ENCODE data around the gene FAM216B. TPM values are rescaled to one million over a fixed set of nuclear protein-coding genes. Genes with fewer than 3 reads are reported as not detected.

Gene FAM216B
- total RNA-seq, 1 donor from 2014 or later = not detected

DNA sequence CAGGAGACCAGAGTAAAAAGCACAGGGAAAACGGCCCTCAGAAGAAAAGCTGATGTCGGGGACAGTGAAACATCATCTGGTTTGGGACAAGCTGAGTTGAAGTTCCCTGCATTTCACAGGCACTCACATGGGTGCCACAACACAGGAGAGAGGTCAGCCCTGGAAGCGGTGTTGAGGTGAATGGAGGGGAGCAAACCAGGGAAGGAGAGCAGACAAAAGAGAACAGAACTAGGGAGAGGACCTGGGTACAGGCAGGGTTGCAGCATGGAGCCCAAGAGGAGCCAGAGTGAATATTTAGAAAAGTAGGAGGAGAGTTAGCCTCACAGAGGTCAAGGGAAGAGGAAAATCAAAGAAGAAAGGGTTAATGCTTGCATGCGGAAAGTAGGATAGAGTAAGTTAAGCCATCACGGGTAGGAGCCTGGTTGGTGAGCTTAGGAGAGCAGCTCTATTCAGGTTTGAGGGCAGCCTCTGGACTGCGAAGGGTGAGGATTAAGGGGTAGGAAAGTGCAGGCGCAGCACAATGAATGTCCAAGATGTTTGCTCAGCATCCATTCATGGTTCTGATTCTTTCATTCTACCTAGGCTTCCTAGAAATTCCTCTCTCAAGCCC, 15.5 kb downstream of the FAM216B start:
- DNase-seq (ENCODE audit: low spot score in 2 of 2) = no peak
- Histone ChIP-seq H3K9me3 (no peaks in the 10 kb centered on the region), H3K27me3 (no peaks in the 10 kb centered on the region), H3K27ac (no peak overlapping the region), H3K36me3 (no peaks in the 10 kb centered on the region), H3K4me1 (no peaks in the 10 kb centered on the region), H3K4me3 (no peak overlapping the region)
- intact Hi-C loops (cut with DNase I) = no loop called here
- TF ChIP-seq, protein P1, sequence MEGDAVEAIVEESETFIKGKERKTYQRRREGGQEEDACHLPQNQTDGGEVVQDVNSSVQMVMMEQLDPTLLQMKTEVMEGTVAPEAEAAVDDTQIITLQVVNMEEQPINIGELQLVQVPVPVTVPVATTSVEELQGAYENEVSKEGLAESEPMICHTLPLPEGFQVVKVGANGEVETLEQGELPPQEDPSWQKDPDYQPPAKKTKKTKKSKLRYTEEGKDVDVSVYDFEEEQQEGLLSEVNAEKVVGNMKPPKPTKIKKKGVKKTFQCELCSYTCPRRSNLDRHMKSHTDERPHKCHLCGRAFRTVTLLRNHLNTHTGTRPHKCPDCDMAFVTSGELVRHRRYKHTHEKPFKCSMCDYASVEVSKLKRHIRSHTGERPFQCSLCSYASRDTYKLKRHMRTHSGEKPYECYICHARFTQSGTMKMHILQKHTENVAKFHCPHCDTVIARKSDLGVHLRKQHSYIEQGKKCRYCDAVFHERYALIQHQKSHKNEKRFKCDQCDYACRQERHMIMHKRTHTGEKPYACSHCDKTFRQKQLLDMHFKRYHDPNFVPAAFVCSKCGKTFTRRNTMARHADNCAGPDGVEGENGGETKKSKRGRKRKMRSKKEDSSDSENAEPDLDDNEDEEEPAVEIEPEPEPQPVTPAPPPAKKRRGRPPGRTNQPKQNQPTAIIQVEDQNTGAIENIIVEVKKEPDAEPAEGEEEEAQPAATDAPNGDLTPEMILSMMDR (IDR thresholded peaks at IDR 0.05) = no peak

DNA sequence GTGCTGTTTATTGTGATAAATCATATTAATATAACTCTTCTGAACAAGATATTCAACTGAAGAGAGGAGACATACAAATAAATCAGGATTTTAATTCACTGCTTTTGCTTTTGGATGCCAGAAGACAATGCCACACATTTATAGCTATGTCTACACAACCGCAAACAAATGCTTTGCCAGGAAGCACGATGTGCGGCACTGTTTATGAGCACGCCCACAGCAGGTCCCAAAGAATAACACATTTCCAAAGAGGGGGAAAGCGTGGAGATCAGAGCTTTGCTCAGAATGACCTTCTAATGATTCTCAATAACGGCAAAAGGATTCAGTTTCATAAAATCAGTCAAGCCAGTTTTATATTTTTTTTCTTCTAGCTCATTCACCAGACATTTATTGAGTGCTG, 16.7 kb downstream of the FAM216B start:
- DNase-seq (ENCODE audit: low spot score in 2 of 2) = no peak
- no peak overlapping the region for H3K27ac ChIP-seq
- TF ChIP-seq, protein P1 (IDR thresholded peaks at IDR 0.05) = no peak
- H3K4me3 ChIP-seq = no peak overlapping the region
- no peaks in the 10 kb centered on the region for H3K27me3 ChIP-seq
- no peaks in the 10 kb centered on the region for H3K9me3 ChIP-seq
- H3K36me3 ChIP-seq = no peaks in the 10 kb centered on the region
- H3K4me1 ChIP-seq = no peaks in the 10 kb centered on the region
- intact Hi-C loops (cut with DNase I) = no loop called here

DNA sequence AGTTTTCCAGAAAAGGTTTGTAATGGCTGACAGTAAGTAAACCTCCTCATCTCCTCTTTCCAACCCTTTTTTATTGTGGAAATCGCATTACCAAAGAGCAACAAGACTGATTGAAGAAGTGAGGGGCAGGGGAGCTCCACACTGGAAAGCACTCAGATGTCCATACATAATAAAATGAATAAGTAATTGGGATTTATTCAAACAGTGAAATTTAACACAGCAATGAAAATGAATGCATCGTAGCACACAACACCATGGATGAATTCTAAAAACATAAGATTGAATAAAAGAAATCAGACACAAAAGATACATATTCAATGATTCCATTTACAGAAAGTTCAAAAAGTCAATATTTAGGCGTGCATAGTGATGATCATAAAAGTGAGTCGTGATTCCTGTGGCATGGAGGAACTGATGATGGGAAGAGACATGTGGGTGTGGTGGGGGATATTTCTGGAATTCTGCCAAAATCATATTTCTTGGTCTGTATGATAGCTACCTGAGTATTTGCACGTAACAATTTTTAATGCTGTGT, 18.8 kb downstream of the FAM216B start:
- TF ChIP-seq, protein P1 (IDR thresholded peaks at IDR 0.05) = no peak
- no peak overlapping the region for H3K4me3 ChIP-seq
- intact Hi-C loops (cut with DNase I) = no loop called here

DNA sequence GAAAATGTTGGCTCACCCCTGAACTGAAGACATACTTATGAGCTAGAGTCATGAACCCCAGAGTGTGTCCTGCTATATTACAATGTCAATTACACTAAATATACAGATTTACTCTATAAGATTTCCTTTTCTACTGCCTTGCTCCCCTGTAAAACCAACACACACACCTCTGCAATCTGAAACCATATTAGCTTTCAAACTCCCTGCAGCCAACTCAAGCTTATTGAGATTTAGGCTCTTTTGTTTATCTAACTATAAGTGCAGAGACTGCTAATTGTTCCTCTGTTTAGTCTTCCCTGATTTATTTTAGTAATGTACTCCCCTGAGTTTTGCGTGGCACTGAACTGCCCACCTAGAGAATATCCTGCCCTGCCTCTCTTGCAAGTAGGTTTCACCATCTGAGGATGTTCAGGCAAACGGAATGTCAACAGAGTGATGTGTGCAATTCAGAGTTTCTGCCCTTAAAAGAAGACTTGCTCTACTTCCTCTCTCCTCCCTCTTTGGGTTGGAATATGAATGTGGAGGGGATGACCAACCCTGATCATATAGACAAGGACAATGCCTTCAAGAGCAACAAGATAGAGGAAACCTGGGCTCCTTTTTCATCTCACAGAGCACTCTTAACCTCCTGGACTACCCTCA, 22.3 kb downstream of the FAM216B start:
- no peaks in the 10 kb centered on the region for H3K27me3 ChIP-seq
- no peaks in the 10 kb centered on the region for H3K36me3 ChIP-seq
- no peak for DNase-seq (ENCODE audit: low spot score in 2 of 2)
- intact Hi-C loops (cut with DNase I) = no loop called here
- TF ChIP-seq, protein P1 (IDR thresholded peaks at IDR 0.05) = no peak
- H3K4me1 ChIP-seq = no peaks in the 10 kb centered on the region
- H3K4me3 ChIP-seq = no peak overlapping the region
- H3K9me3 ChIP-seq = no peaks in the 10 kb centered on the region
- H3K27ac ChIP-seq = no peak overlapping the region

More for the DNA sequence above, 18.8 kb downstream of the FAM216B start:
- Histone ChIP-seq H3K36me3 (no peaks in the 10 kb centered on the region), H3K9me3 (no peaks in the 10 kb centered on the region), H3K27ac (no peak overlapping the region), H3K4me1 (no peaks in the 10 kb centered on the region), H3K27me3 (no peaks in the 10 kb centered on the region)
- no peak for DNase-seq (ENCODE audit: low spot score in 2 of 2)

DNA sequence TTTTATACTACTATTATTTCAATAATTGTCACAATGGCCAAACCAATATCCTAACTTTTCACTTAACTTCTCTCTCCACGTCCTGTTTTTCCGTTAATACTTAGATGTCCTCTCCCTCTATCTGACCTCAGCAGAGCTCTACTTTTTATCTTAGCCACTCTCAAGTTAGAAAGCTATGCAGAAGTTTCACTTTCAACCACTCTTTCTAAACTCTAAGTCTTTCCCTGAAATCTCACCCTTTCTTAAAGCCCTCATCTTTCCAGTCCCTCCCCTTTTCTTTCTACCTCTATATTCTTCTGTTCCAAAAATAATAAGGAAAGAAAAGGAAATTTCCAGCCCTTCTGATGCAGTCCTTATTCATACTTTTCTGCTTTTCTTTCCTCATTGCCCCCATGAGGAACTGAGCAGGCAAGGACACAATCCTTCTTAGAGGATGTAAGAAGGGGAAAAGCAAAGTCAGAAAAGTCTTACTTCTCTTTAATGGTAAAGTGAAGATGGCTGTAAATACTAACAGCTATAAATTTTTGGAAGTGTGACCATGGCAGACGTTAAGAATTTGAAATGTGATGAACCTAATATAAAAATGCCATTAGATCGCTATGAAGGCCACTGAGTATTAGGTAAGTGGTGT, 23.0 kb downstream of the FAM216B start:
- no peak overlapping the region for H3K4me3 ChIP-seq
- H3K27me3 ChIP-seq = no peaks in the 10 kb centered on the region
- DNase-seq (ENCODE audit: low spot score in 2 of 2) = no peak
- no peaks in the 10 kb centered on the region for H3K36me3 ChIP-seq
- TF ChIP-seq, protein P1 (IDR thresholded peaks at IDR 0.05) = no peak
- H3K4me1 ChIP-seq = no peaks in the 10 kb centered on the region
- no peak overlapping the region for H3K27ac ChIP-seq
- intact Hi-C loops (cut with DNase I) = no loop called here
- H3K9me3 ChIP-seq = no peaks in the 10 kb centered on the region
